B cell (primary cell): ENCODE data around the gene MTRF1.

ENCODE experiments used
- CTCF ChIP-seq: fragments of 200-600 bp; IDR thresholded peaks from one replicate; pipeline ENCODE4 v1.8.0; 2022; ENCODE audit warnings: antibody characterized with exemption, mild to moderate bottlenecking
- EZH2 ChIP-seq: IDR thresholded peaks from 2 replicates; pipeline ENCODE4 v1.6.1; 2012; ENCODE audit warnings: borderline replicate concordance, low read depth, mild to moderate bottlenecking, moderate library complexity, low read length; ENCODE audit not compliant: insufficient read depth, poor library complexity, severe bottlenecking

- no peak for TF ChIP-seq CTCF
- no peak for TF ChIP-seq EZH2
These were observed 34.0 kb downstream of the MTRF1 start for GRCh38 chr13:41229356-41229755.
